Measurements from ENCODE around the gene TRPC4. TPM values are rescaled to one million over a fixed set of nuclear protein-coding genes. Genes with fewer than 3 reads are reported as not detected.

The TRPC4 gene
- not detected for polyA plus RNA-seq

GRCh38 chr13:37869756-37870488 is at the start of gene TRPC4:
Gene TRPC4, minus strand, starts transcription at chr13:37869772. Its CDS starts 86,439 bp downstream, at chr13:37783333.
- Mint-ChIP-seq H3K9me3 (peaks cover 5 to 26% (median 9%) of the 10 kb centered on the region in 6 donors), H3K36me3 (no peaks in the 10 kb centered on the region), H3K4me3 (no peak within 1 kb of the TSS), H3K4me1 (no peaks in the 10 kb centered on the region), H3K27me3 (ENCODE audit: low read depth in 3 of 3) (peaks cover 4 to 8% (median 8%) of the 10 kb centered on the region in 3 donors), H3K27ac (peak within 1 kb of the TSS in 1 of 6 donors; percentile 22)
- DNase-seq: no peak

GRCh38 chr13:37918751-37919150 is 49.2 kb upstream of the TRPC4 start:
- no peak overlapping the region for H3K4me3 Mint-ChIP-seq

GRCh38 chr13:37918116-37918714 is 48.6 kb upstream of the TRPC4 start:
- Mint-ChIP-seq H3K4me1 (no peaks in the 10 kb centered on the region), H3K27ac (no peak overlapping the region), H3K9me3 (peaks cover 2 to 31% (median 12%) of the 10 kb centered on the region in 6 donors), H3K27me3 (ENCODE audit: low read depth in 3 of 3) (no peaks in the 10 kb centered on the region), H3K36me3 (no peaks in the 10 kb centered on the region), H3K4me3 (no peak overlapping the region)
- DNase-seq: no peak

More at GRCh38 chr13:37918751-37919150, 49.2 kb upstream of the TRPC4 start:
- Mint-ChIP-seq H3K9me3 (peaks cover 4 to 31% (median 12%) of the 10 kb centered on the region in 6 donors), H3K4me1 (no peaks in the 10 kb centered on the region), H3K27ac (no peak overlapping the region), H3K27me3 (ENCODE audit: low read depth in 3 of 3) (no peaks in the 10 kb centered on the region), H3K36me3 (no peaks in the 10 kb centered on the region)
- DNase-seq: no peak

- Mint-ChIP-seq H3K4me1 (no peaks in the 10 kb centered on the region), H3K4me3 (no peak overlapping the region), H3K27me3 (ENCODE audit: low read depth in 3 of 3) (no peaks in the 10 kb centered on the region), H3K9me3 (peaks cover 0 to 29% (median 14%) of the 10 kb centered on the region in 6 donors), H3K36me3 (no peaks in the 10 kb centered on the region), H3K27ac (no peak overlapping the region)
- DNase-seq: no peak
These were observed 45.3 kb upstream of the TRPC4 start for GRCh38 chr13:37914781-37915391.

- H3K4me3 Mint-ChIP-seq: no peak overlapping the region
- DNase-seq: no peak
- no peak overlapping the region for H3K27ac Mint-ChIP-seq
- H3K4me1 Mint-ChIP-seq: no peaks in the 10 kb centered on the region
- H3K9me3 Mint-ChIP-seq: peaks cover 0 to 19% (median 12%) of the 10 kb centered on the region in 6 donors
- H3K27me3 Mint-ChIP-seq (ENCODE audit: low read depth in 3 of 3): no peaks in the 10 kb centered on the region
- no peaks in the 10 kb centered on the region for H3K36me3 Mint-ChIP-seq
These were observed 41.2 kb upstream of the TRPC4 start for GRCh38 chr13:37910790-37911189.

GRCh38 chr13:37906880-37907279 is 37.3 kb upstream of the TRPC4 start:
- H3K4me3 Mint-ChIP-seq: no peak overlapping the region
- peaks cover 4 to 39% (median 16%) of the 10 kb centered on the region in 6 donors for H3K9me3 Mint-ChIP-seq
- no peaks in the 10 kb centered on the region for H3K4me1 Mint-ChIP-seq
- no peaks in the 10 kb centered on the region for H3K36me3 Mint-ChIP-seq
- H3K27me3 Mint-ChIP-seq (ENCODE audit: low read depth in 3 of 3): peaks cover 0 to 1% (median 0%) of the 10 kb centered on the region in 3 donors
- no peak for DNase-seq
- no peak overlapping the region for H3K27ac Mint-ChIP-seq

- Mint-ChIP-seq H3K27ac (no peak overlapping the region), H3K4me1 (no peaks in the 10 kb centered on the region), H3K9me3 (peaks cover 4 to 43% (median 19%) of the 10 kb centered on the region in 6 donors), H3K4me3 (no peak overlapping the region), H3K27me3 (ENCODE audit: low read depth in 3 of 3) (peaks cover 0 to 1% (median 0%) of the 10 kb centered on the region in 3 donors), H3K36me3 (no peaks in the 10 kb centered on the region)
- no peak for DNase-seq
These were observed 36.2 kb upstream of the TRPC4 start for GRCh38 chr13:37905736-37906135.

- Mint-ChIP-seq H3K36me3 (no peaks in the 10 kb centered on the region), H3K4me1 (no peaks in the 10 kb centered on the region), H3K27me3 (ENCODE audit: low read depth in 3 of 3) (peaks cover 0 to 1% (median 0%) of the 10 kb centered on the region in 3 donors), H3K4me3 (no peak overlapping the region), H3K27ac (no peak overlapping the region), H3K9me3 (peaks cover 4 to 27% (median 24%) of the 10 kb centered on the region in 6 donors)
- no peak for DNase-seq
These were observed 30.2 kb upstream of the TRPC4 start for GRCh38 chr13:37899753-37900152.

- Mint-ChIP-seq H3K4me1 (no peaks in the 10 kb centered on the region), H3K27me3 (ENCODE audit: low read depth in 3 of 3) (no peaks in the 10 kb centered on the region), H3K36me3 (no peaks in the 10 kb centered on the region), H3K4me3 (no peak overlapping the region), H3K27ac (no peak overlapping the region), H3K9me3 (peaks cover 1 to 30% (median 9%) of the 10 kb centered on the region in 6 donors)
- no peak for DNase-seq
These were observed 23.7 kb upstream of the TRPC4 start for GRCh38 chr13:37893321-37893720.

GRCh38 chr13:37889820-37890219 is 20.2 kb upstream of the TRPC4 start:
- H3K36me3 Mint-ChIP-seq: no peaks in the 10 kb centered on the region
- no peak for DNase-seq
- no peaks in the 10 kb centered on the region for H3K4me1 Mint-ChIP-seq
- peaks cover 5 to 38% (median 10%) of the 10 kb centered on the region in 6 donors for H3K9me3 Mint-ChIP-seq
- H3K4me3 Mint-ChIP-seq: no peak overlapping the region
- no peak overlapping the region for H3K27ac Mint-ChIP-seq
- no peaks in the 10 kb centered on the region for H3K27me3 Mint-ChIP-seq (ENCODE audit: low read depth in 3 of 3)

- H3K27me3 Mint-ChIP-seq (ENCODE audit: low read depth in 3 of 3): no peaks in the 10 kb centered on the region
- no peak overlapping the region for H3K27ac Mint-ChIP-seq
- no peak for DNase-seq
- no peaks in the 10 kb centered on the region for H3K4me1 Mint-ChIP-seq
- no peak overlapping the region for H3K4me3 Mint-ChIP-seq
- peaks cover 5 to 33% (median 11%) of the 10 kb centered on the region in 6 donors for H3K9me3 Mint-ChIP-seq
- no peaks in the 10 kb centered on the region for H3K36me3 Mint-ChIP-seq
These were observed 19.5 kb upstream of the TRPC4 start for GRCh38 chr13:37889102-37889501.

GRCh38 chr13:37886879-37887278 is 17.3 kb upstream of the TRPC4 start:
- no peak for DNase-seq
- no peaks in the 10 kb centered on the region for H3K27me3 Mint-ChIP-seq (ENCODE audit: low read depth in 3 of 3)
- H3K9me3 Mint-ChIP-seq: peaks cover 7 to 33% (median 10%) of the 10 kb centered on the region in 6 donors
- no peaks in the 10 kb centered on the region for H3K36me3 Mint-ChIP-seq
- no peak overlapping the region for H3K4me3 Mint-ChIP-seq
- no peak overlapping the region for H3K27ac Mint-ChIP-seq
- no peaks in the 10 kb centered on the region for H3K4me1 Mint-ChIP-seq

- no peak for DNase-seq
- no peaks in the 10 kb centered on the region for H3K27me3 Mint-ChIP-seq (ENCODE audit: low read depth in 3 of 3)
- peaks cover 7 to 33% (median 12%) of the 10 kb centered on the region in 6 donors for H3K9me3 Mint-ChIP-seq
- no peak overlapping the region for H3K27ac Mint-ChIP-seq
- no peak overlapping the region for H3K4me3 Mint-ChIP-seq
- H3K4me1 Mint-ChIP-seq: no peaks in the 10 kb centered on the region
- H3K36me3 Mint-ChIP-seq: no peaks in the 10 kb centered on the region
These were observed 15.1 kb upstream of the TRPC4 start for GRCh38 chr13:37884674-37885073.

- Mint-ChIP-seq H3K27me3 (ENCODE audit: low read depth in 3 of 3) (peaks cover 0 to under 1% (median 0%) of the 10 kb centered on the region in 3 donors), H3K4me1 (no peaks in the 10 kb centered on the region), H3K9me3 (peaks cover 7 to 36% (median 14%) of the 10 kb centered on the region in 6 donors), H3K4me3 (no peak overlapping the region), H3K27ac (no peak overlapping the region), H3K36me3 (no peaks in the 10 kb centered on the region)
- DNase-seq: no peak
These were observed 14.5 kb upstream of the TRPC4 start for GRCh38 chr13:37884026-37884425.
